ENCODE measurements around the gene SLC66A1.

SLC66A1 gene

GRCh38 chr1:19376428-19377372, 64.6 kb downstream of the SLC66A1 start:
- no peak overlapping the region for H3K27ac ChIP-seq (ENCODE audit: low read depth, low read length, poor library complexity, severe bottlenecking)
- TF ChIP-seq EZH2 (IDR thresholded peaks at IDR 0.05; ENCODE audit: borderline replicate concordance, low read length) = no peak
- TF ChIP-seq CTCF (IDR thresholded peaks at IDR 0.05; ENCODE audit: low read length) = no peak
- no peaks in the 10 kb centered on the region for H3K9me3 ChIP-seq (ENCODE audit: low read length)
- no peak overlapping the region for H3K9ac ChIP-seq (ENCODE audit: low read length)
- H3K4me2 ChIP-seq (ENCODE audit: low read length) = no peak overlapping the region
- H4K20me1 ChIP-seq (ENCODE audit: insufficient read depth, low read length) = no peaks in the 10 kb centered on the region
- H3K36me3 ChIP-seq (ENCODE audit: insufficient read depth, low read length) = peaks cover 60% of the 10 kb centered on the region
- H3F3A ChIP-seq (ENCODE audit: insufficient read depth, low read length) = no peaks in the 10 kb centered on the region
- H3K4me3 ChIP-seq (ENCODE audit: low read depth, low read length, poor library complexity, severe bottlenecking) = no peak overlapping the region
- no peak overlapping the region for H2AFZ ChIP-seq (ENCODE audit: low read length)
- H3K4me1 ChIP-seq (ENCODE audit: insufficient read depth, low read length, severe bottlenecking) = no peaks in the 10 kb centered on the region
- no peaks in the 10 kb centered on the region for H3K9me2 ChIP-seq (ENCODE audit: low read depth, low read length)
- H3K27me3 ChIP-seq (ENCODE audit: insufficient read depth, low read length) = no peaks in the 10 kb centered on the region
- H3K79me2 ChIP-seq (ENCODE audit: insufficient read depth, low read length) = no peaks in the 10 kb centered on the region

- Histone ChIP-seq H3K27ac (ENCODE audit: low read depth, low read length, poor library complexity, severe bottlenecking) (no peak overlapping the region), H3K9me2 (ENCODE audit: low read depth, low read length) (no peaks in the 10 kb centered on the region), H3K9me3 (ENCODE audit: low read length) (no peaks in the 10 kb centered on the region), H3K4me1 (ENCODE audit: insufficient read depth, low read length, severe bottlenecking) (no peaks in the 10 kb centered on the region), H3K4me3 (ENCODE audit: low read depth, low read length, poor library complexity, severe bottlenecking) (no peak overlapping the region), H2AFZ (ENCODE audit: low read length) (no peak overlapping the region), H3K4me2 (ENCODE audit: low read length) (no peak overlapping the region), H3F3A (ENCODE audit: insufficient read depth, low read length) (no peaks in the 10 kb centered on the region), H3K79me2 (ENCODE audit: insufficient read depth, low read length) (no peaks in the 10 kb centered on the region), H3K36me3 (ENCODE audit: insufficient read depth, low read length) (peaks cover 71% of the 10 kb centered on the region), H3K27me3 (ENCODE audit: insufficient read depth, low read length) (no peaks in the 10 kb centered on the region), H3K9ac (ENCODE audit: low read length) (no peak overlapping the region), H4K20me1 (ENCODE audit: insufficient read depth, low read length) (no peaks in the 10 kb centered on the region)
- no peak for TF ChIP-seq CTCF (IDR thresholded peaks at IDR 0.05; ENCODE audit: low read length)
These were observed 65.9 kb downstream of the SLC66A1 start for GRCh38 chr1:19377812-19378718.

Measured in OCI-LY1 (cell line).